CD4-positive, alpha-beta T cell treated with Interleukin-6 for 4 hours (primary cell): Measurements from ENCODE around the gene OSBPL7.

Experiments used
- DNase-seq: peaks from one replicate; pipeline ENCODE4 v3.0.0-alpha.2; 2020; ENCODE audit warnings: mixed read lengths

OSBPL7 gene

DNA sequence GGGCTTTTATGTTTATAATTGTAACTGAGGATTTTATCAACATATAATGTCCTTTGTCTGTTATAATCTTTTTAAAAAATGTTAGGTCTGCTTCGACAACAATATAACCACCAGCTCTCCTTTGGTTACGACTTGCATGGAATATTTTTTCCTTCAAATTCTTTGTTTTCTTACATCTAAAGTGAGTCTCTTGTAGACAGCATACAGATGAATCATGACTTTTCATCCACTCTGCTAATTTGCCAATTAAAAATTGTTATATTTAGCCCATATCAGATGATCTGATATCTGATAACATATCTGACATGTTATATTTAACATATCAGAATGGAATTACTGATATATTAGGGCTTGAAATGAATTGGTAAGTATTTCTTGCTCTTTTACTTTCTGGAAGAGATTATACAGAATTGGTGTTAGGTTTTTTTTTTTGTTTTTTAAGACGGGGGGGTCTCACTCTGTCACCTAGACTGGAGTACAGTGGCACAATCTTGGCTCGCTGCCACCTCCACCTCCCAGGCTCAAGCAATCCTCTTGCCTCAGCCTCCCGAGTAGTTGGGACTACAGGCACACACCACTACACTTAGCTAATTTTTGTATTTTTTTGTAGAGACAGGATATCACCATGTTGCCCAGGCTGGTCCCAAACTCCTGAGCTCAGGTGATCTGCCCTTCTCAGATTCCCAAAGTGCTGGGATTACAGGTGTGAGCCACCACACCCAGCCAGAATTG is 61.0 kb downstream of the OSBPL7 start:
- DNase-seq = no peak

DNA sequence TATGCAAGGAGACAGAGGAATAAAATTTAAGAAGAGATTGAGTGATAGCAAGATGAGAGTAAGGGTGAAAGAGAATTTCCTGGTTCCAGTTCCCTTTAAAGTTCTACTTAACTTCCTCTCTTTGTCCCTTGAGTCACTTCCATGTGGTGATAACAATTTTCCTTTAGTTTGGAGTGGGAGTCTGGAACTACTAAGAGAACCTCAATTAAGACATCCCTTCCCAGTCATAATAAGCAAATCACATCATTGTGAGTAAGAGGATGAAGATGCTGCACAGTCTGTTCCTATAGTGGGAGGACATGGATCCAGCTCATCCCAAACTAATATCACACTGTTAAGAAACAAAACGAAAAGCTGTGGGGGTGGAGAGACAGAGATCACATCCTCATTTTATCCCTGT is 64.2 kb downstream of the OSBPL7 start:
- no peak for DNase-seq
